HepG2 (cell line): ENCODE measurements around the gene CIBAR2. TPM values are rescaled to one million over a fixed set of nuclear protein-coding genes. Genes with fewer than 3 reads are reported as not detected.

ENCODE experiments used
- ATF7-NPFF ChIP-seq: sonication (generic); formaldehyde crosslinking; IDR thresholded peaks from 2 replicates; pipeline ENCODE4 v1.8.1; 2023; ENCODE audit warnings: mild to moderate bottlenecking, low read depth, missing genetic modification reagents, moderate library complexity
- CENPT ChIP-seq: sonication (generic); formaldehyde crosslinking; IDR thresholded peaks from 2 replicates; pipeline ENCODE4 v1.8.0; 2022; ENCODE audit warnings: low read depth, mild to moderate bottlenecking, moderate library complexity, missing genetic modification reagents
- DBP ChIP-seq: sonication (generic); formaldehyde crosslinking; IDR thresholded peaks from 2 replicates; pipeline ENCODE4 v1.4.0; 2020; ENCODE audit warnings: missing genetic modification reagents; ENCODE audit errors: not compliant biosample characterization
- MIXL1 ChIP-seq: IDR thresholded peaks from 2 replicates; pipeline ENCODE4 v1.6.1; 2016
- NFAT5 ChIP-seq: sonication (generic); formaldehyde crosslinking; IDR thresholded peaks from 2 replicates; pipeline ENCODE4 v1.4.0; 2020; ENCODE audit warnings: missing genetic modification reagents
- RFX1 ChIP-seq: fragments of 450-650 bp; IDR thresholded peaks from 2 replicates; pipeline ENCODE4 v1.6.1; 2017
- TCF7 ChIP-seq: sonication (generic); IDR thresholded peaks from 2 replicates; pipeline ENCODE4 v1.6.1; 2016; ENCODE audit warnings: antibody characterized with exemption, low read depth
- ZNF121 ChIP-seq: sonication (generic); formaldehyde crosslinking; IDR thresholded peaks from 2 replicates; pipeline ENCODE4 v1.5.0; 2020; ENCODE audit warnings: mild to moderate bottlenecking, missing genetic modification reagents
- ZNF207 ChIP-seq: fragments of 450-650 bp; IDR thresholded peaks from 2 replicates; pipeline ENCODE4 v1.6.1; 2016; ENCODE audit warnings: antibody characterized with exemption, borderline replicate concordance
- ZNF34 ChIP-seq: sonication (generic); formaldehyde crosslinking; IDR thresholded peaks from 2 replicates; pipeline ENCODE4 v1.4.0; 2020; ENCODE audit warnings: mild to moderate bottlenecking, missing genetic modification reagents, borderline replicate concordance
- ZNF572 ChIP-seq: sonication (generic); formaldehyde crosslinking; IDR thresholded peaks from 2 replicates; pipeline ENCODE4 v1.5.1; 2020; ENCODE audit warnings: mild to moderate bottlenecking, missing genetic modification reagents
- polyA plus RNA-seq, 8 experiments: library from polyadenylated mRNA; depleted of rRNA in 3 of 8; stranded (reverse) in 7 of 8; unstranded in 1 of 8; fragments of >200 nt; fragmentation: Illumina TruSeq in 4 of 8; extraction: Trizol in 4 of 8; gene quantifications; 2 replicates each; pipeline versions ENCODE4 v1.2.1 to v1.2.3, GENCODE V29; 2011 to 2016; ENCODE audit warnings: low read depth in 4 of 8, missing spikeins in 1 of 8, mixed read lengths in 1 of 8; ENCODE audit not compliant: insufficient read depth in 1 of 8
- total RNA-seq, 5 experiments: library from RNA; depleted of rRNA; stranded (reverse); fragments of >200 nt; fragmentation: Illumina TruSeq; extraction: Trizol; gene quantifications; 2 replicates each; pipeline ENCODE4 v1.2.3, GENCODE V29; 2016; ENCODE audit warnings: low read depth in 1 of 5
- TF ChIP-seq, protein P1 (sequence below): IDR thresholded peaks from 2 replicates; pipeline ENCODE4 v1.6.1; 2016; ENCODE audit warnings: low read depth, missing genetic modification reagents, missing compliant biosample characterization
- TF ChIP-seq, protein P2 (sequence below): sonication (generic); formaldehyde crosslinking; IDR thresholded peaks from 2 replicates; pipeline ENCODE4 v1.4.0; 2020; ENCODE audit warnings: missing genetic modification reagents
- TF ChIP-seq, protein P3 (sequence below): sonication (generic); formaldehyde crosslinking; IDR thresholded peaks from 2 replicates; pipeline ENCODE4 v1.8.1; 2022; ENCODE audit warnings: low read depth, mild to moderate bottlenecking, missing genetic modification reagents

CIBAR2 gene
- total and polyA plus RNA-seq, 2 of the 13 experiments (the other 11 are each of a cell fraction or from before 2014, with no cell fraction given) = not detected

DNA sequence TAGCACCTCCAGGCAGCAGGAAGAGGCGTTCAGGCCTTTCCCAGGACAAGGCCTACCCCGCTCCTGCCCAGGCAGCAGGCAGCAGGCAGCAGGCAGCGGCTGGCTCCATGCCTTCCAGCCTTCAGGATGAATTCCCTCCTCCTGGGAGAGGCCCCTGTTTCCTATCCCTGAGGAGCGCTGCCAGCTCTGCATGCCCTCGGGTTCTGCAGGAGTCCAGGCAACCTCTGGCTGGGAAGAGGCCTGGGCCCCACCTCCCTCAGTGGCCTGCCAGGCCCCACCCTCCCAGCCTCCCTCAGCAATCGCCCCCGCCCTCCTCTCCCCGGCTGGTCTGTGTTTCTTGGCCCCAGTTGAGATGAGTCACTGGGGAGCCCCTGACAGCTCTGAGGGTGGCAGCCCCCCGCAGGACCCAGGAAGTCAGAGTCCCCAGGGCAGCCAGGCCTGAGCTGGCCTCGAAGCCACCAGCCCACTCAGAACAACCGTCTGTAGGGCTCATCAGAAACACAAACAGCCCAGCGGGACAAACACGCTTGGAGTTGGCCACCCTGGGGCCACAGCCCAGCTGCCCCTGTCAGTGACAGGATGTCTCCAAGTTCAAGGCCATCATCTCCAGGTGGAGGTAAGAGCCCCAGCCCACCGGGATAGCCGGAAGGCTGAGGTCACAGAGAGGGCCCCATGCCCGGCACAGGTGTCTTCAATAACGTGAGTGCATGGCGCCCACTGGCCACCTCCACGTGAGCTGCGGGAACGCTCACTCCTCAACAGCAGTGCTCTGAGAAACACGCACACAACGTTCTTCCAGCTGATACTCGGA lies 39.5 kb upstream of the CIBAR2 start (continued):
- TF ChIP-seq NFAT5 (CRISPR knock-in tag) (no peak), ATF7-NPFF (CRISPR knock-in tag) (peak; percentile 40; the same call in 1 of the 2 replicates), ZNF34 (CRISPR knock-in tag) (no peak), MIXL1 (CRISPR knock-in tag) (no peak), ZNF121 (CRISPR knock-in tag) (0 out of 2 replicates have a peak, but pooled peaks have one; percentile 13), ZNF207 (no peak), RFX1 (no peak), ZNF572 (no peak), CENPT (CRISPR knock-in tag) (0 out of 2 replicates have a peak, but pooled peaks have one; percentile 40), DBP (CRISPR knock-in tag) (no peak), TCF7 (no peak)
- TF ChIP-seq, protein P1, sequence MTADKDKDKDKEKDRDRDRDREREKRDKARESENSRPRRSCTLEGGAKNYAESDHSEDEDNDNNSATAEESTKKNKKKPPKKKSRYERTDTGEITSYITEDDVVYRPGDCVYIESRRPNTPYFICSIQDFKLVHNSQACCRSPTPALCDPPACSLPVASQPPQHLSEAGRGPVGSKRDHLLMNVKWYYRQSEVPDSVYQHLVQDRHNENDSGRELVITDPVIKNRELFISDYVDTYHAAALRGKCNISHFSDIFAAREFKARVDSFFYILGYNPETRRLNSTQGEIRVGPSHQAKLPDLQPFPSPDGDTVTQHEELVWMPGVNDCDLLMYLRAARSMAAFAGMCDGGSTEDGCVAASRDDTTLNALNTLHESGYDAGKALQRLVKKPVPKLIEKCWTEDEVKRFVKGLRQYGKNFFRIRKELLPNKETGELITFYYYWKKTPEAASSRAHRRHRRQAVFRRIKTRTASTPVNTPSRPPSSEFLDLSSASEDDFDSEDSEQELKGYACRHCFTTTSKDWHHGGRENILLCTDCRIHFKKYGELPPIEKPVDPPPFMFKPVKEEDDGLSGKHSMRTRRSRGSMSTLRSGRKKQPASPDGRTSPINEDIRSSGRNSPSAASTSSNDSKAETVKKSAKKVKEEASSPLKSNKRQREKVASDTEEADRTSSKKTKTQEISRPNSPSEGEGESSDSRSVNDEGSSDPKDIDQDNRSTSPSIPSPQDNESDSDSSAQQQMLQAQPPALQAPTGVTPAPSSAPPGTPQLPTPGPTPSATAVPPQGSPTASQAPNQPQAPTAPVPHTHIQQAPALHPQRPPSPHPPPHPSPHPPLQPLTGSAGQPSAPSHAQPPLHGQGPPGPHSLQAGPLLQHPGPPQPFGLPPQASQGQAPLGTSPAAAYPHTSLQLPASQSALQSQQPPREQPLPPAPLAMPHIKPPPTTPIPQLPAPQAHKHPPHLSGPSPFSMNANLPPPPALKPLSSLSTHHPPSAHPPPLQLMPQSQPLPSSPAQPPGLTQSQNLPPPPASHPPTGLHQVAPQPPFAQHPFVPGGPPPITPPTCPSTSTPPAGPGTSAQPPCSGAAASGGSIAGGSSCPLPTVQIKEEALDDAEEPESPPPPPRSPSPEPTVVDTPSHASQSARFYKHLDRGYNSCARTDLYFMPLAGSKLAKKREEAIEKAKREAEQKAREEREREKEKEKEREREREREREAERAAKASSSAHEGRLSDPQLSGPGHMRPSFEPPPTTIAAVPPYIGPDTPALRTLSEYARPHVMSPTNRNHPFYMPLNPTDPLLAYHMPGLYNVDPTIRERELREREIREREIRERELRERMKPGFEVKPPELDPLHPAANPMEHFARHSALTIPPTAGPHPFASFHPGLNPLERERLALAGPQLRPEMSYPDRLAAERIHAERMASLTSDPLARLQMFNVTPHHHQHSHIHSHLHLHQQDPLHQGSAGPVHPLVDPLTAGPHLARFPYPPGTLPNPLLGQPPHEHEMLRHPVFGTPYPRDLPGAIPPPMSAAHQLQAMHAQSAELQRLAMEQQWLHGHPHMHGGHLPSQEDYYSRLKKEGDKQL = no peak
- TF ChIP-seq, protein P2, sequence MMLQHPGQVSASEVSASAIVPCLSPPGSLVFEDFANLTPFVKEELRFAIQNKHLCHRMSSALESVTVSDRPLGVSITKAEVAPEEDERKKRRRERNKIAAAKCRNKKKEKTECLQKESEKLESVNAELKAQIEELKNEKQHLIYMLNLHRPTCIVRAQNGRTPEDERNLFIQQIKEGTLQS (CRISPR knock-in tag) = no peak
- TF ChIP-seq, protein P3, sequence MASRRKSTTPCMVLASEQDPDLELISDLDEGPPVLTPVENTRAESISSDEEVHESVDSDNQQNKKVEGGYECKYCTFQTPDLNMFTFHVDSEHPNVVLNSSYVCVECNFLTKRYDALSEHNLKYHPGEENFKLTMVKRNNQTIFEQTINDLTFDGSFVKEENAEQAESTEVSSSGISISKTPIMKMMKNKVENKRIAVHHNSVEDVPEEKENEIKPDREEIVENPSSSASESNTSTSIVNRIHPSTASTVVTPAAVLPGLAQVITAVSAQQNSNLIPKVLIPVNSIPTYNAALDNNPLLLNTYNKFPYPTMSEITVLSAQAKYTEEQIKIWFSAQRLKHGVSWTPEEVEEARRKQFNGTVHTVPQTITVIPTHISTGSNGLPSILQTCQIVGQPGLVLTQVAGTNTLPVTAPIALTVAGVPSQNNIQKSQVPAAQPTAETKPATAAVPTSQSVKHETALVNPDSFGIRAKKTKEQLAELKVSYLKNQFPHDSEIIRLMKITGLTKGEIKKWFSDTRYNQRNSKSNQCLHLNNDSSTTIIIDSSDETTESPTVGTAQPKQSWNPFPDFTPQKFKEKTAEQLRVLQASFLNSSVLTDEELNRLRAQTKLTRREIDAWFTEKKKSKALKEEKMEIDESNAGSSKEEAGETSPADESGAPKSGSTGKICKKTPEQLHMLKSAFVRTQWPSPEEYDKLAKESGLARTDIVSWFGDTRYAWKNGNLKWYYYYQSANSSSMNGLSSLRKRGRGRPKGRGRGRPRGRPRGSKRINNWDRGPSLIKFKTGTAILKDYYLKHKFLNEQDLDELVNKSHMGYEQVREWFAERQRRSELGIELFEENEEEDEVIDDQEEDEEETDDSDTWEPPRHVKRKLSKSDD (CRISPR knock-in tag) = no peak
